GM21825 (cell line): ENCODE results near the gene TMEM9.
"Not testable (repeated sequence)": the region's sequence is repeated elsewhere in the genome, so short reads cannot be mapped to it uniquely, and the experiment has no call there.

Source experiments
- ATAC-seq: cut with Tn5 transposase; IDR thresholded peaks from one replicate; pipeline ENCODE4 v1.9.1; 2021; ENCODE audit warnings: mild to moderate bottlenecking, moderate library complexity; ENCODE audit not compliant: unreplicated experiment

TMEM9 gene

DNA sequence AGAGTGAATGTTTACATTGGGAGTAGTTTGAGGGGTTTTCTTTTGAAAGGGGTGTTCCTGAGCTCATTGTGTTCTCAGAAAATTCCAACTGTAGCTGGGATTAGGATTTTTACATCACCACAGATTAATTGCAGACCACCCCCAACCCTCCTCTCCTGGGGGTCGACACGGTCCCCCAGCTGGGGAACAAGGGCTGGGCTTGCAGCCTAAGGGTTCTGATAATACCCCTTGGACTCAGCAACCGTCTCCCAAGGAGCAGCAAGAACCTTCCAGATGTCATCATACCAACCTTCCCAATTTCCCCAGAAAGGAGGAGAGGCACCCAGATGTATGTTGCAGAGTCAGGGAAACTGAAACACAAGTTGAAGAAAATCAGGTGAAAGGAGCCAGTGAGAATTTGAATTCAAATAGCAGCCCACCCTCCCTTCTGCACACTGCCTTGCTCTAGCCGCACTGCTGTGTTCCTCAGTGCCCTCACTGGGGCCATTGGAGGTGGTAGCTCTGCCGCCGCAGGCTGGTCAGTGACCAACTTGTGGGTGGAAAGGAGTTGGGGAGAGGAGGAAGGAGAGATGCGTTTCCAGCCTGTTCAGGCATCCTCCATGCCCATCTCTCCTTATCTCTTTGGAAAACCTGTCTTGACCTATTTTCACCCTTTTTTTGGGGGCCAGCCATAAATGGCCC lies 21.7 kb upstream of the TMEM9 start:
- no peak for ATAC-seq

DNA sequence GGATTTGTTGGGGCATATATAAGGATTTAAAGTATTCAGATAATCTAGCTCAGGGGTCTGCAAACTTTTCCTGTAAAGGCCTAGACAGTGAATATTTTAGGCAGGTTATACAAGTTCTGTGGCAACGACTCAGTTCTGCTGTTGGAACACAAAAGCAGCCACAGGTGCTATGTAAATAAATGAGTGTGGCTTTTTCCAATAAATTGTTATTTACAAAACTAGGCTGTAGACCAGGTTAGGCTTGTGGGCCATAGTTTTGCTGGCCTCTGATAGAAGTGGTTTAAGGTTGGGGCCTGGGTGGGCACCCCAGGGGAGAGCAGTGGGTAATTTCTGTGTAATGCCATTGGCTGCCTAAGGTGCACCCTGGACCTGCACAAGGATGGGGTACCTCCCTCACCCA lies 19.5 kb upstream of the TMEM9 start:
- no peak for ATAC-seq

DNA sequence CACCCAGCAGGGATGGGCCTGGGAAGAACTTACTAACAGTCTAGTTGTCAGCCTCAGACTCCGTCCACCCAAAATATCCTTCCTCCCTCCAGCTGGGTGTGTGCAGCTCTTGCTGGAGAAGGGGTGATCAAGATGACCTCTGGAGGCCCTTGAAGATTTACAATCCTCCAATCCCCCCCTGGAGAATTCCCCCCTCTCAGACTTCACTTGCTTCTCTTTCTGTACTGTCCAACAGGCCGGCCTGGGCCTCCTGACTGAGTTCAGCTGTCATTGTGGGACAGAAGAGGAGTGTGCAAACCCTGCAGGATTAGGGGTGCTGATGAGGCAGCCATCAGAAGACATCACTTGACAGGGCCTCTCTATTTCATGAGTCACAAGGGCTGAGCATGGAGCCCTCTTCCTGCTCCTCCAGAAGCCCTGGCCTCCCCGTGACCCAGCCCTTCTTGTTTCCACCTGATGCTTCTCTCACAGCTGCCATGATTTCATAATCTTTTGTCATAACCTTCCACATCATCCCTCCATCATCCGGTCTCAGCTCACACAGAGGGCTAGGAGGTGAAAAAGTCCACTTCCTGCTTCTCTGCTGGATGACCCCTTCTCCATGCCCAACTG lies 18.8 kb upstream of the TMEM9 start:
- ATAC-seq: no peak

DNA sequence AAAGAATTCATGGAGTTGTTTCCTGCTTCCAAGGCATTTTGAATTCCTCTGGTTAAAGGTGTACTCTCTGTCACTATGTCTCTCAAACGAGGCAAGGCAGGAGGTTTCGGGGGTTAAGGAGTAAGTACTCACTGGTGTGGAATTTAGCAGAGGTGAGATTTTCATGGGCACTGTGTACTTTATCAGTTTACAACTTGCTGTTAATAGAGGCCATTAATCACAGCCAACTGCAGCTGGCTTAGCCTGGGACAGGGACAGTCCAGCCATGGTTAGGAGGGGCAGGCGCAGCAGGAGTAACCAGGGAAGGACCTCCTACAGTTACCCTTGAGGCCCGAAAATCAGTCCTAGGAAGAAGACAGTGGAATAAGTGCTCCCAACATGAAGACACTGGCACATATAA lies 18.1 kb upstream of the TMEM9 start:
- ATAC-seq: no peak

DNA sequence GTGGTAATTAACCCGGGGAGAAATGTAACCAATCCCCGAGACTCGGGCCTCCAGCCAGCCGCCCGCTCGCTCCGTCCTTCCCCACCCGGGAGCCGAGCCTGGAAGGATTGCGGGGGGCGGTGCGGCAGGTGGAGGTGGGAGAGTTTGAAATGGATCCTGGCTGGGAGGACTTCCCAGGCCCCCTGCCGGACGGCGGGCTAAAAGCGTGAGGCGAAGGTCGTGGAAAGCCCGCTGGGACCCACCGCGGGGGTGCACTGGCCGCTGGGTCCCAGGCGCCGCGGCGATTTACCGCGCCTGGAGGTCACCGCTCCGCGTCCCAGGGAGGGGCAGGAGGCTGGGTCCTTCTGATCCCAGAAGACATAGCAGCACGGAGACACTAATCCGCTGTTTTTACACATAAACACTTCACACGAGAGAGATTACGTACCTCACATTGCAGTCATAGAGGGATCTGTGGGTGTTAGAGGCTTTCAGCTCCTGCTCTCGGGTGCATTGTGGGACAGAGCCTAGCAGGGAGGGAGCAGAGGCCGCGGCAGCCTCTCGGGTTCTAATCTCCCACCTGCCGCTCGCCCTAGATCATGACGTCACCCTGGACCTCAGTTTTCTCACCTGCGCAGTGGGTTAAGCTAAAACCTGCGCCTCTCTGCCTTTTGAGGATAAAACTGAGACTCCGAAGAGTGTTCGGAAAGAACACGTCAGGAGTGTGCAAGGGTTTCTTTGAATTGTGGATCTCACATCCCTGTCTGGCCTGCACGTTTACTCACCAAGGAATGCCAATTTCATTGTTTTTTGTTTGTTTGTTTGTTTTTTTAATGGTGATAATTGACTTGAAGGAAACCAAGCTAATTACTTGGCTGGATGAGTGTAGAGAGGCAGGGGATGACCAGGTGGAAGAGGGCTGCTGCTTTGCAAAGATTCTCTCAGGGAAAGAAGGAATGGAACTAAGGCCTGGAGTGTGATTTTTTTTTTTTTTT lies 17.1 kb upstream of the TMEM9 start:
- ATAC-seq: peak; percentile 28

DNA sequence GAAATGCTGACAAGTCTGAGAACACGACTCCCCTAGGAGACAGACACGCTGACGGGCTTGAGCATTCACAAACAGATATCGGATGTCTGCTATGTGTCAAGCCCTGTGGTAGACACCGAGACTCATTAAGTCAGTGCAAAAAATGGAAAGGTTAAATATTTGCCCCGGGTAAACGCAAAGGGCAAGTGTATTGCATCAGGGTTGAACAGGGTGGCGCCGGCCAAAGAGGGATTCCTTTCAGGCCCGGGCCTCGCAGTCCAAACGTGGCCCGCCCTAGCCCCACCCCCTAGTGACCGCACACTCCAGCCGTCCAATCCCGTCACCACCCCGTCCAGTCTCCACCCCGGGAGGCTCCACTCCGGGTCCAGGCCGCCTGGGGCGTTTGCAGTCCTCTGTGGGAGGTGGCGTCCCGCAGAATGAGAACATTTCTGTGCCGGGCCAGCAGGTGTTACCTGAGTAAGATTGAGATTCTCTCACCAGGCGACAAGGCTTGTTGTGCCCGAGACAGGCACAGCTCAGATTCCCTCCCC lies 16.3 kb upstream of the TMEM9 start:
- ATAC-seq: peak; percentile 94

DNA sequence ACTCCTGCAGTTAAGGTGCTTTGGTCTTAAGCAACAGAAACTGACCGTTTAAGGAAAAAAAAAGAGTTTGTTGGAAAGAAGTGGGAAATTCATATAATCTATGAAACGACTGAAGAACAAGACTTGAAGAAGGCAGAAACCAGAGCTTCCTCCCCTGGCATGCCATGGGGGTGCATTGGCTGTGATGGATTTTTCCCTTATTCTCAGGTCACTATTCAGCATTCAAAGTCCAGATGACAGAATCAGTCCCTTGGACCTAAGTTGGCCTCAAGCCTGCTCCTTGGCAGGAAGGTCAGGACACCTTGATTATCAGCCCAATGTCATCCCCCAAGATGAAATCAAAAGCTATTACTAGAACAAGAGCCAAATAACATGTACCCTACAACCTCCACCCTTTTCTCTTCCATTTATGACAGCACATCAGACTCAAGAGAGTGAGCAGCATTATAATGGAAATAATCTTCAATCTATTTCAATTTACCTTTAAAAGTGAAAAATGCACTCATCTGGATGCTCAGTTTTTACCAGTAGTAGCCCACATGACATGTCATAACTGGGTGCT lies 15.8 kb upstream of the TMEM9 start:
- ATAC-seq: no peak

DNA sequence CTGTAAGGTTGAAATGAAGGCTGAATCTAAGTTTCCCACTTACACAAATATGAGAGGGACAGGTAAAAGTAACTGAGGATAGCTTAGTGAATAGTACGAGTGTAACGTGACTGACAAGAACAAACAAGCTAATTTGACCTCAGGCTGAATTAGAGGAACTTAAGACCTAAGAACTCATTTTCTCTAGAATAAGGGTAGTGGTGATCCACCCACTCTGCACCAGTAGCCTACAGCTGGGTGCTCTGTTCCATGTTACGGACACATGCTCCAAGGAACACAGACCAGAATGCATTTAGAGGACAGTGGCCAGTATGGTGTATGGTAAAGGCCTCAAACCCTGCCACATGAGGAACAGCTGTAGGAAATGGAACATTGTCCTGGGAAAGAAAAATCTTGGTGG lies 14.9 kb upstream of the TMEM9 start:
- no peak for ATAC-seq

DNA sequence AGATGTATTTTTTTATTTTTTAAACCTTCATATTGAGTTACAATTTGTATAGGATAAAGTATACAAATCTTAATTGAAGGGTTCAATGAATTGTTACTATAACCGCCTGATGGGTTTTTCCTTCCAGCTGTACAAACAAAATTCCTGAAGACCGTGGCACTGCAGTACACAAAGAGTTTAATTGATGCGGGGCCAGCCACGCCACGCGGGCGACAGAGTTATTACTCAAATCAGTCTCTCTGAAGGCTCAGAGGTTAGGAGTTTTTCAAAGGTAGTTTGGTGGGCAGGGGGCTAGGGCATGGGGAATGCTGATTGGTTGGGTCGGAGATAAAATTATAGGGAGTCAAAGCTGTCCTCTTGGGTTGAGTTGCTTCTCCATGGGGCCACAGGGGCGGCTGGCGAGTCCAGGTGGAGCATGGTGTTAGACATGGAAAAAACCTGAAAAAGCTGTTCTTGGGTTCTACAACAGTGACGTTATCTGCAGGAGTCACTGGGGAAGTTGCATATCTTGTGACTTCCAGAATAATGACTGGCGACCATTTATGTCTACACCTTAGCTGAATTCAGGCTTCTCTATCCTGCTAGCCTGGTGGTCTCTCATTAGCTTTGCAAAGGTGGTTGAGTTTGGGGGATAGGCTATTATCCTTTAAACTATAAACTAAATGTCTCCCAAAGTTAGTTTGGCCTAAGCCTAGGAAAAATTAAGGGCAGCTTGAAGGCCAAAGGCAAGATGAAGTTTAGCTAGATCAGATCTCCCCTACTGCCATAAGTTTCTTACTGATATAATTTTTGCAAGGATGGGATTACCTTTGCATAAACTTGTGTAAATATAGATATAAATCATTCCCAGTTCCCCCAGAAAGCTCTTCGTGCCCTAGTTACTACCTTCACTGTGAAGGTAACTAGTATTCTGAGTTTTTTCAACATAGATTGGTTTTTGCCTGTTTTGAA lies 13.0 kb upstream of the TMEM9 start:
- no peak for ATAC-seq

DNA sequence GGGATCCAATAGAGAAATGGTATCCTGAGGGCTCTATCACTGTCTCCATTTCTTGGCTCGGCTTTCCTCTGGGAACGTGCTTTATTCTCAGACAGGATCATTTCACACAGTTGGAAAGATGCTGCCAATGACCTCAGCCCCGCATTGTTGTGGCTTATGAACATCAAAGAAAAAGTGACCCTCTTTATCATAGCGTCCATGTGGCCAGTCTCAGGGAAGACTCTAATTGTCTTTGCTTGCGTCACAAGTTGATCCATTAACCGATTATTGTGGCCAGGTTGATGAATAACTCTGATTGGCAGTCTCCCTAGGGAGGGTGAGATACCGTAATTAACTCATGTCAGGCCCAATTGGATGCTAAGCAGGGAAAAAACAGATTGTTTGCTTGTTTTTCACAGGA lies 10.4 kb upstream of the TMEM9 start:
- no peak for ATAC-seq

DNA sequence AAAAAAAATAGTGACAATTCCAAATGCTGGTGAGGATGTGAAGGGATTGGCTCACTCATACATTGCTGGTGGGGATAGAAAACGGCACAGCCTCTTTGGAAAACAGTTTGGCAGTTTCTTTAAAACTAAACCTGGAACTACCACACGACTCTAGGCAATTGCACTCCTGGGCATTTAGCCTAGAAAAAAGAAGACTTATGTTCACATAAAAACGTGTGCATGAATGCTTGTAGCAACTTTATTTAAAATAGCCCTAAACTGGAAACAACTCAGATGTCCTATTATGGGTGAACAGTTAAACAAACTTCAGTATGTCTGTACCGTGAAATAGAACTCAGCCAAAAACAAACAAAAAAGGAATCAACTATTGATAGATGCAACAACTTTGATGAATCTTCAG lies 9.4 kb upstream of the TMEM9 start:
- ATAC-seq: no peak

DNA sequence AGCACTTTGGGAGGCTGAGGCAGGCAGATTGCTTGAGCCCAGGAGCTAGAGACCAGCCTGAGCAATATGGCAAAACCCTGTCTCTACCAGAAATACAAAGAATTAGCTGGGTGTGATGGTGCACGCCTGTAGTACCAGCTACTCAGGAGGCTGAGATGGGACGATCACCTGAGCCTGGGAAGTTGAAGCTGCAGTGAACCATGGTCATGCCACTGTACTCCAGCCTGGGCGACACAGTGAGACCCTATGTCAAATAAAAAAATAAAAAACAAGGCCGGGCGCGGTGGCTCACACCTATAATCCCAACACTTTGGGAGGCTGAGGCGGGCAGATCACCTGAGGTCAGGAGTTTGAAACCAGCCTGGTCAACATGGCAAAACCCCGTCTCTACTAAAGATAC lies 8.8 kb upstream of the TMEM9 start:
- ATAC-seq: not testable (repeated sequence)

DNA sequence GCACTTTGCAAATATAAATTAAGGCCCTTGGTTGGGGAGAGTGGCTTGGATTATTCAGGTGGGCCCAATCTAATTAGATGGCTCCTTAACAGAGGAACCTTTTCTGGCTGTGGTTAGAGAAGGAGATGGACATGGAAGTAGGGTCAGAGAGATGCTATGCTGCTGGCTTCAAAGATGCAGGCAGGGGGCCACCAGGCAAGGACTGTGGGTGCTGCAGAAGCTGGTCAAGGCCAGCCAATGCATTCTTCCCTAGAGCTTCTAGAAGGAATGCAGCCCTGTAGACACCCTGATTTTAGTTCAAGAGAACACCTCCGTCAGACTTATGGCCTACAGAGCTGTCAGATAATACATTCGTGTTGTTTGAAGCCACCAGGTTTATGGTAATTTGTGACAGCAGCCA lies 3.7 kb upstream of the TMEM9 start:
- ATAC-seq: no peak

DNA sequence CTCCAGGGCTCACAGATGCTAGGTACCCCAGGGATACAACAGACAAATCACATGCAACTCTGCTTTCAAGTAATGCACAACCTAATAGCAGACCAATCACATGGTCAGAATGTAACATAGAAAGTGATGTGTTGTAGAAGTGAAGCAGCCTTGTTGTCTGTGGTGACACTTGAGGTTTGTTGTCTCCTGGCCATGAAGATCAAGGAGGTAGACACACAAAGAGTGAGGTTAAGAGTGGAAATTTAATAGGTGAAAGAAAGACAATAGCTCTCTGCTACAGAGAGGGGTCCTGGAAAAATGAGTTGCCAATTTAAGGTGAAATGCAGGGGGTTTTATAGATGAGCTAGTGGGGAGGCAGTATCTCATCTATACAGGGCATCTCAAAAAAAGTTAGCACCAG lies 2.5 kb upstream of the TMEM9 start:
- ATAC-seq: no peak

DNA sequence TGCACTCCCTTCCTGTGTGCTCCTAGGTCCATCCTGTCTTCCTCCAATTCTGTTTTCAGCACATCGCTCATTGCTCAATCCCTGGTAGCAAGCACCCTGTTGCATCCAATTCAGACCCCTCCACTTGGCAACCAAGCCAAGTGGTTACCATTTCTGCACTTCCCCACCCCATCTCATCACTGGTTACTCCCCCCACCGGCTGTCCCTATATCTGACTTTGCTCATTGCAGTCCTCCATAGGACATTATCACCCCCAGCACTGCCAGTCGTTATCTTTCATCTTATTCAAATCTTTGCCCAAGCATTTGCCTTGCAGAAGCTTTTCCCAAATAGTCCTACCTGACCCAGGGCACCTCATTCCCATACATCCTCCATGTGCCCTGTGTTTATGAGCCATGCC lies 2.1 kb upstream of the TMEM9 start:
- ATAC-seq: no peak

DNA sequence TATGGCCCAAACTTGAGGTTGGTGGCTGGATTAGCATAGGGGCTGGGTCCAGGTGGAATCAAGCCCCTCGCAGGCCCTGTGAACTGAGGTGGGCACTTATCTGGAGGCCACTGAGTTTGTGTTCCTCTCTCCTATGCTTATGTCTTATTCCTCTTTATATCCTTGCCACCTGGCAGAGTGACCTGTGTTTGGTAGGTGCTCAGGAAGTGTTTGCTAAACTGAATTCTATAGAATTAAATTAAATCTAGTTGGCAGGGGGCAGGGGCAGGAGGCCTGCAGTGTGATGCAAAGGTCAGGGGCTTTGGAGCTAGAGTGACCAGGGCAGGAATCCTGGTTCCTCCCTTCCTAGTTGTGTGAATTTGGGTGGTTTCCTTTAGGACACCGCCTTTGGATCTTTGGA lies 1.1 kb upstream of the TMEM9 start:
- ATAC-seq: no peak

DNA sequence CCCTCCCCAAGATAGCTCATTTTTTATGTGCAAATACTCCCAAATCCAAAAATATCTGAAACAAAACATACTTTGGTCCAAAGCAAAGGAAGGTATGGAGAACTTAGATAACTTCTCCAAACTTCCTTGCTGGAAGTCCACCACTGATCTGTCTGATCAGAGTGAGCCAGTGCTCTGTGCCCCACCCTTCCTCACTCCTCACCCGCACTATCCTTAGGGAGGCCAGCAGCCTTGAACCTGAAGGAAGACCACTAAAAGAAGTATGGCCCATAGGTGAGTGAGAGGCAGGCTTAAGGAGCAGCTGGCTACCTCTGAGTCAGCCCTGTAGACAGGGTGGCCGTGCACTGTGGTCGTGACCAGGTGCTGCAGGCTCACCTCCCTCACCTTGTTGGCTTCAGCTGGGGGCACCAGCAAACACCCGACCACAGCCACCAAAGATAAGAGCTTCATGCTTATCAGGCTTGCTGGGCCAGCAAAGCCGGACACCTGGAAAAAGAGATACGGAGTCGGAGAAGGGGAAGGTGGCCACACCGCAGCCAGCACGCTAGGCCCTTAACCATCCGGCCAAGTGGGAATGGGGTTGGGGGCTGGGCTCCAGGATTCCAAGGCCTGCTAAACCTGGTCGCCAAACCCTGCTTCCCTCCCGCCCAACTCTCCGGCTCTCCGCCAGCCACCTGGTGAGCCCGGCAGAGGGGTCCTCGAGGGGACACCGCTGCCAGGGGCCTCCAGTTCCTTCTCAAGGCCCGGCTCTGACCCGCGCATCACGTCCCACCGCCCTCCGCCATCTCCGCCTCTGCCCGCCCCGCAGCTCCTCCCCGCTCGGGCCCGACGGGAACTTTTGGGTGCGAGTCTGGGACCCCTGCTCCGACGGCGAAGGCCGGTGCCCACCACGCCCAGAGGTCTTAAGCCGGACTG lies 543 bp downstream of the TMEM9 start:
- ATAC-seq: peak; percentile 57

DNA sequence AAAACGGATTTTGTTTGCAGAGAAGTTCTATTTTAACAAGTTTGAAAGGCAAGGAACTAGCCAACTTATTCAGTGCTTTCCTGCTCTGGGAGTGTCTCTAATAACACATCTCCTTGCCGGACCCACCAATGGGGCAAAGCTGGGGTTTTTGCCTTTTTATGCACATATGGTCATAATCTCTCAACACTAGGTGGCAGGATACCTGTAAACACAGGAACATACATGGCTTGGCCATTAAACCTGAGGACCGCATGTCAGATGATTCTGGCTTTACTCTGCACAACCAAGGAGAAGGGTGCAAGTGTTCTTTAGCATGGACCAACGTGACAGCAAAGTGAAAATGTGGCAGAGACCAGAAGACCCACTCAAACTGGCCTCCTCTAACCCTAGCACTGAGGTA lies 4.9 kb downstream of the TMEM9 start:
- no peak for ATAC-seq

DNA sequence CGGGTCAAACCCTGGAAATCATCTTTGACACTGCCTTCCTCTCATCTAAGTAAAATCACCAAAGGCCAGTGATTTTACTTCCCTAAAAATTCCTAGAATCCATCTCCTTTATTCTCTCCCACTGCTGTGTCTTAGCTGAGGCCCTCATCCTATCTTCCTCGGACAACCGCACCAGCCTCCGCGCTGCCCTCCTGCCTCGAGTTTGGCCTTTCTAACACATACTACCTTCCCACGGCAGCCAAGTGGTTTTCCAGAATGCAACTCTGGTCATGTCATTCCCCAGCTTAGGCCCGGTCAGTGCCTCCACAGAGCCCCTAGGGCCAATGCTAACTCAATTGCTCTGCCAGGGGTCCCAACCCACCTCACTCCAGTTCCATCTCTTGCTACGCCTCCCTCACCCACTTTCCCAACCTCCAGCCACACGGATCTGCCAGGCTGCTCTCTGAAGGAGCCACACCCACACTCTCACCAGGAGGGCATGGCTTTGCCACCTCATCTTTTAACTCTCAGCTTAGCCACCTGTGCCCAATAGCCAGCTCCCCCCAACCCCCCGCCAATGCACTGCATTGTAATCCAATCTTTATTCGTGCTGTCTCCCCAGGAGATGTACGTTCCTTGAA lies 6.8 kb downstream of the TMEM9 start:
- no peak for ATAC-seq
